SK-N-MC (cell line): ENCODE data around the gene CCDC33.
A peak's percentile ranks its signal among the peaks of the same experiment; 100 is the strongest.

Experiments
- EZH2 ChIP-seq: fragments of 200-600 bp; sonication (generic); IDR thresholded peaks from one replicate; pipeline ENCODE4 v1.6.1; 2017; ENCODE audit warnings: antibody characterized with exemption
- POLR2AphosphoS5 ChIP-seq: IDR thresholded peaks from 2 replicates; pipeline ENCODE4 v1.6.1; 2012; ENCODE audit warnings: mild to moderate bottlenecking, low read depth, low read length, borderline replicate concordance

DNA sequence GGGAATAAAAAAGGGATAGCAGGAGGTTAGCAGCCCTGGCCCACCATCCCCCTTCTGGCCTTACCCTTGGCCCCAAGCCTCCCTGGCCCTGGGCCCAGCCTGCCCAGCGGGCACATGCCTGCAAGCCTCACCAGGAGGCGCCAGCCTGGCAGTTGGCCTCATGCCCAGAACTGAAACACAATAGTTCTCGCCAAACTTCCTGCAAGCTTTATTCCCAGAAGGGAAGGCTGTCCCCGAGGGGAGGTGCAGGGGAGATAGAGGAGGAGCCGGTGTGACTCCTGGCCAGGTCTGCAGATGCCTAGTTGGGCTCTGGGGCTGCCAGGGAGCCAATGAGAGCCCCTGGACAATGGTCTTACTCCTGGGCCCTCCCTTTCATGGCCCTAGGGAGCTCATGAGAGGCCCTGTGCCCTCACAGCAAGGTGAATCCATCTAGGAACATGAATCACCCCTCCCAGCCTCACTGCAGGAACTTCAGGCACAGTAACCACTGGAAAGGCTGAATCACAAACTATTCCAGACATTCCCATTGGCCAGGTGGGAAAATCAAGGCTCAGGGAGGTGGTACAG is 4.0 kb downstream of the CCDC33 start:
- TF ChIP-seq POLR2AphosphoS5 = peak; percentile 56; the same call in 1 of the 2 replicates
- no peak for TF ChIP-seq EZH2
